ENCODE results near the gene NEK6.
A peak's percentile ranks its signal among the peaks of the same experiment; 100 is the strongest.

Gene NEK6

GRCh38 chr9:124321935-124322334, 64.2 kb downstream of the NEK6 start:
- no peak for DNase-seq (ENCODE audit: low read depth)

- peak; percentile 21 for DNase-seq (ENCODE audit: low read depth)
These were observed 65.1 kb downstream of the NEK6 start for GRCh38 chr9:124322618-124323432.

- no peak for DNase-seq (ENCODE audit: low read depth)
These were observed 66.2 kb downstream of the NEK6 start for GRCh38 chr9:124323904-124324303.

GRCh38 chr9:124325816-124326215, 68.1 kb downstream of the NEK6 start:
- no peak for DNase-seq (ENCODE audit: low read depth)

GRCh38 chr9:124326378-124326777, 68.6 kb downstream of the NEK6 start:
- DNase-seq (ENCODE audit: low read depth), result no peak

- no peak for DNase-seq (ENCODE audit: low read depth)
These were observed 69.7 kb downstream of the NEK6 start for GRCh38 chr9:124327491-124327890.

- no peak for DNase-seq (ENCODE audit: low read depth)
These were observed 70.5 kb downstream of the NEK6 start for GRCh38 chr9:124328285-124328684.

GRCh38 chr9:124329206-124329792, 71.5 kb downstream of the NEK6 start:
- DNase-seq (ENCODE audit: low read depth), result no peak

- DNase-seq (ENCODE audit: low read depth), result no peak
These were observed 72.4 kb downstream of the NEK6 start for GRCh38 chr9:124330011-124330697.

- no peak for DNase-seq (ENCODE audit: low read depth)
These were observed 73.8 kb downstream of the NEK6 start for GRCh38 chr9:124331580-124331979.

- no peak for DNase-seq (ENCODE audit: low read depth)
These were observed 74.8 kb downstream of the NEK6 start for GRCh38 chr9:124332361-124333202.

- DNase-seq (ENCODE audit: low read depth), result no peak
These were observed 75.4 kb downstream of the NEK6 start for GRCh38 chr9:124333203-124333579.

GRCh38 chr9:124334568-124335319, 77.0 kb downstream of the NEK6 start:
- no peak for DNase-seq (ENCODE audit: low read depth)

GRCh38 chr9:124335320-124335707, 77.6 kb downstream of the NEK6 start:
- DNase-seq (ENCODE audit: low read depth), result no peak

- no peak for DNase-seq (ENCODE audit: low read depth)
These were observed 79.8 kb downstream of the NEK6 start for GRCh38 chr9:124337562-124337961.

GRCh38 chr9:124339603-124340146, 81.9 kb downstream of the NEK6 start:
- DNase-seq (ENCODE audit: low read depth), result no peak

- DNase-seq (ENCODE audit: low read depth), result no peak
These were observed 82.7 kb downstream of the NEK6 start for GRCh38 chr9:124340219-124341069.

GRCh38 chr9:124341455-124342170, 83.9 kb downstream of the NEK6 start:
- no peak for DNase-seq (ENCODE audit: low read depth)

- no peak for DNase-seq (ENCODE audit: low read depth)
These were observed 84.6 kb downstream of the NEK6 start for GRCh38 chr9:124342402-124342775.
